H9 (cell line): ENCODE measurements around the gene HTR1B. TPM values are rescaled to one million over a fixed set of nuclear protein-coding genes. Genes with fewer than 3 reads are reported as not detected.

ENCODE experiments used
- DNase-seq: peaks from one replicate; pipeline ENCODE4 v3.0.0-alpha.2; 2017
- H2AFZ ChIP-seq: one replicate; pipeline ENCODE4 v1.6.1; 2013; ENCODE audit warnings: mild to moderate bottlenecking, low read length, control low read depth, moderate library complexity
- H2AK5ac ChIP-seq: 2 replicates; pipeline ENCODE4 v1.6.1; 2013; ENCODE audit warnings: low read length, control low read depth, mixed read lengths; ENCODE audit not compliant: insufficient read length
- H2BK120ac ChIP-seq: one replicate; pipeline ENCODE4 v1.6.1; 2013; ENCODE audit warnings: low read depth, mild to moderate bottlenecking, low read length, control low read depth, inconsistent platforms; ENCODE audit not compliant: poor library complexity, severe bottlenecking
- H2BK12ac ChIP-seq: 2 replicates; pipeline ENCODE4 v1.6.1; 2013; ENCODE audit warnings: low read length, control low read depth, mixed read lengths, low read depth; ENCODE audit not compliant: insufficient read length
- H2BK15ac ChIP-seq: 2 replicates; pipeline ENCODE4 v1.6.1; 2013; ENCODE audit warnings: low read depth, low read length, control low read depth
- H2BK20ac ChIP-seq: one replicate; pipeline ENCODE4 v1.6.1; 2013; ENCODE audit warnings: low read depth, mild to moderate bottlenecking, low read length, control low read depth, inconsistent platforms; ENCODE audit not compliant: poor library complexity, severe bottlenecking
- H2BK5ac ChIP-seq: 2 replicates; pipeline ENCODE4 v1.6.1; 2013; ENCODE audit warnings: low read length, control low read depth, mixed read lengths; ENCODE audit not compliant: insufficient read length
- H3K14ac ChIP-seq: 2 replicates; pipeline ENCODE4 v1.6.1; 2013; ENCODE audit warnings: low read length, control low read depth; ENCODE audit not compliant: insufficient read depth
- H3K18ac ChIP-seq: 2 replicates; pipeline ENCODE4 v1.6.1; 2013; ENCODE audit warnings: low read depth, mild to moderate bottlenecking, mixed read lengths, low read length, control low read depth; ENCODE audit not compliant: insufficient read length
- H3K23ac ChIP-seq: 2 replicates; pipeline ENCODE4 v1.6.1; 2013; ENCODE audit warnings: low read length, control low read depth, mixed read lengths, low read depth; ENCODE audit not compliant: insufficient read length
- H3K23me2 ChIP-seq: 2 replicates; pipeline ENCODE4 v1.6.1; 2013; ENCODE audit warnings: low read depth, mild to moderate bottlenecking, mixed read lengths, low read length, control low read depth; ENCODE audit not compliant: insufficient read length, poor library complexity, severe bottlenecking
- H3K27ac ChIP-seq: 2 replicates; pipeline ENCODE4 v1.5.1; 2013; ENCODE audit warnings: low read length, control low read depth, mixed read lengths, low read depth; ENCODE audit not compliant: insufficient read length
- H3K27me3 ChIP-seq: 2 replicates; pipeline ENCODE4 v1.6.1; 2013; ENCODE audit warnings: low read length, control low read depth, inconsistent platforms; ENCODE audit not compliant: insufficient read depth
- H3K4ac ChIP-seq: 2 replicates; pipeline ENCODE4 v1.6.1; 2013; ENCODE audit warnings: low read depth, mild to moderate bottlenecking, control low read depth, inconsistent platforms, low read length, moderate library complexity
- H3K4me1 ChIP-seq: 2 replicates; pipeline ENCODE4 v1.6.1; 2013; ENCODE audit warnings: low read length, control low read depth, inconsistent platforms; ENCODE audit not compliant: insufficient read depth
- H3K4me2 ChIP-seq: 2 replicates; pipeline ENCODE4 v1.6.1; 2013; ENCODE audit warnings: low read length, control low read depth, mixed read lengths; ENCODE audit not compliant: insufficient read length, insufficient read depth
- H3K56ac ChIP-seq: 2 replicates; pipeline ENCODE4 v1.6.1; 2013; ENCODE audit warnings: low read depth, mild to moderate bottlenecking, mixed read lengths, low read length, control low read depth; ENCODE audit not compliant: insufficient read length
- H3K79me1 ChIP-seq: 2 replicates; pipeline ENCODE4 v1.6.1; 2013; ENCODE audit warnings: low read depth, mild to moderate bottlenecking, moderate library complexity, low read length, control low read depth, inconsistent platforms; ENCODE audit not compliant: insufficient read depth, poor library complexity, severe bottlenecking
- H3K79me2 ChIP-seq: 2 replicates; pipeline ENCODE4 v1.6.1; 2013; ENCODE audit warnings: low read length, control low read depth, inconsistent platforms; ENCODE audit not compliant: insufficient read depth
- H3K9ac ChIP-seq: 2 replicates; pipeline ENCODE4 v1.6.1; 2013; ENCODE audit warnings: low read length, control low read depth, mixed read lengths; ENCODE audit not compliant: insufficient read length; ENCODE audit errors: extremely low read depth
- H3K9me3 ChIP-seq: one replicate; pipeline ENCODE4 v1.6.1; 2013; ENCODE audit warnings: low read depth, low read length, inconsistent platforms; ENCODE audit not compliant: control insufficient read depth
- H3T11ph ChIP-seq: one replicate; pipeline ENCODE4 v1.6.1; 2013; ENCODE audit warnings: mild to moderate bottlenecking, low read length, control low read depth, inconsistent platforms
- H4K20me1 ChIP-seq: one replicate; pipeline ENCODE4 v1.6.1; 2013; ENCODE audit not compliant: control insufficient read depth, insufficient read length, insufficient read depth
- H4K5ac ChIP-seq: 2 replicates; pipeline ENCODE4 v1.6.1; 2013; ENCODE audit warnings: low read depth, mild to moderate bottlenecking, mixed read lengths, low read length, control low read depth; ENCODE audit not compliant: insufficient read length
- H4K8ac ChIP-seq: replicated peaks from 2 replicates; pipeline ENCODE4 v1.6.1; 2013; ENCODE audit warnings: low read length, control low read depth, mixed read lengths, low read depth; ENCODE audit not compliant: insufficient read length
- H4K91ac ChIP-seq: 2 replicates; pipeline ENCODE4 v1.6.1; 2013; ENCODE audit warnings: low read depth, mild to moderate bottlenecking, moderate library complexity, mixed read lengths, low read length, control low read depth; ENCODE audit not compliant: insufficient read length
- H3K27ac Mint-ChIP-seq, 3 experiments: 2 replicates in 2 of 3; 3 replicates in 1 of 3; pipeline ENCODE4 v1.8.0; 2020 to 2021; ENCODE audit warnings: mixed read lengths in 3 of 3, mild to moderate bottlenecking in 1 of 3, moderate library complexity in 1 of 3
- H3K27me3 Mint-ChIP-seq: 2 replicates; pipeline ENCODE4 v1.8.0; 2021; ENCODE audit warnings: low read depth, mild to moderate bottlenecking, moderate library complexity, mixed read lengths
- H3K36me3 Mint-ChIP-seq, 3 experiments: 2 replicates in 2 of 3; 3 replicates in 1 of 3; pipeline ENCODE4 v1.8.0; 2020 to 2021; ENCODE audit warnings: low read depth in 3 of 3, mixed read lengths in 3 of 3; ENCODE audit not compliant: insufficient read depth in 1 of 3
- H3K4me1 Mint-ChIP-seq, 2 experiments: 2 replicates each; pipeline ENCODE4 v1.8.0; 2020; ENCODE audit warnings: mixed read lengths in 2 of 2
- H3K4me3 Mint-ChIP-seq, 2 experiments: 2 replicates in 1 of 2; 3 replicates in 1 of 2; pipeline ENCODE4 v1.8.0; 2020 to 2021; ENCODE audit warnings: mild to moderate bottlenecking in 2 of 2, mixed read lengths in 2 of 2, moderate library complexity in 1 of 2
- H3K9me3 Mint-ChIP-seq, 2 experiments: 2 replicates in 1 of 2; 3 replicates in 1 of 2; pipeline ENCODE4 v1.8.0; 2020; ENCODE audit warnings: mild to moderate bottlenecking in 2 of 2, mixed read lengths in 2 of 2, moderate library complexity in 1 of 2
- CTCF ChIP-seq: fragments of 200-600 bp; sonication (generic); conservative IDR thresholded peaks from 3 replicates; pipeline ENCODE4 v1.8.0; 2021; ENCODE audit warnings: antibody characterized with exemption, mild to moderate bottlenecking
- WGBS: extraction: QIAGEN DNeasy Blood & Tissue Kit; methylation state at CpG from one replicate; pipeline ENCODE4 v1.1.7; 2013; ENCODE audit warnings: missing lambda C conversion rate, low lambda C conversion rate, mixed read lengths; ENCODE audit not compliant: insufficient read length; ENCODE audit errors: extremely low coverage; 5-methylcytosine and 5-hydroxymethylcytosine counted together
- total RNA-seq: library from RNA; stranded (reverse); gene quantifications from 2 replicates; pipeline ENCODE4 v1.2.1, GENCODE V29; 2021

Gene HTR1B
- total RNA-seq, 1 experiment from 2014 or later: 0.83 TPM

- Histone ChIP-seq H3K27ac (no peak overlapping the region), H3K9ac (no peak overlapping the region), H3K56ac (no peak overlapping the region), H3K79me2 (no peaks in the 10 kb centered on the region), H2BK15ac (no peak overlapping the region), H3K9me3 (no peaks in the 10 kb centered on the region), H4K20me1 (no peaks in the 10 kb centered on the region), H4K5ac (no peak overlapping the region), H2BK20ac (no peak overlapping the region), H3K23me2 (no peaks in the 10 kb centered on the region), H2AK5ac (no peak overlapping the region), H2BK5ac (no peak overlapping the region), H4K91ac (no peak overlapping the region), H3K27me3 (no peaks in the 10 kb centered on the region), H3K14ac (no peak overlapping the region), H3K4me1 (peaks cover 8% of the 10 kb centered on the region; the same call in 1 of the 2 replicates), H2AFZ (no peak overlapping the region), H3K4ac (no peak overlapping the region), H3K4me2 (no peak overlapping the region), H2BK12ac (no peak overlapping the region), H3K79me1 (no peaks in the 10 kb centered on the region), H4K8ac (no peak overlapping the region), H3K18ac (no peak overlapping the region), H3K23ac (no peak overlapping the region), H3T11ph (no peak overlapping the region), H2BK120ac (no peak overlapping the region)
- WGBS: no CpG with 5 or more reads among the region's 4 CpGs
- Mint-ChIP-seq H3K9me3 (no peaks in the 10 kb centered on the region), H3K27ac (no peak overlapping the region), H3K4me3 (no peak overlapping the region), H3K4me1 (peaks cover 21 to 28% of the 10 kb centered on the region in 2 experiments), H3K36me3 (no peaks in the 10 kb centered on the region), H3K27me3 (no peaks in the 10 kb centered on the region)
- no peak for TF ChIP-seq CTCF
- DNase-seq: no peak
These were observed 11.8 kb downstream of the HTR1B start for GRCh38 chr6:77451466-77451865.
